Esophagus (tissue), 2 donors: Measurements from ENCODE around the gene RBM33. TPM values are rescaled to one million over a fixed set of nuclear protein-coding genes. Genes with fewer than 3 reads are reported as not detected.

ENCODE experiments used
- H3K27ac ChIP-seq, 2 donors: one replicate each; pipeline ENCODE4 v1.5.1; 2013; ENCODE audit warnings: low read depth in 2 of 2, mild to moderate bottlenecking in 2 of 2, inconsistent platforms in 1 of 2, low read length in 1 of 2, moderate library complexity in 1 of 2
- H3K27me3 ChIP-seq, 2 donors: one replicate each; pipeline ENCODE4 v1.6.1; 2013; ENCODE audit warnings: low read length in 2 of 2, control low read depth in 1 of 2, mild to moderate bottlenecking in 1 of 2; ENCODE audit not compliant: insufficient read depth in 2 of 2, control insufficient read depth in 1 of 2
- H3K36me3 ChIP-seq, 2 donors: one replicate each; pipeline ENCODE4 v1.6.1; 2013; ENCODE audit warnings: low read length in 1 of 2; ENCODE audit not compliant: control insufficient read depth in 2 of 2, insufficient read depth in 2 of 2
- H3K4me1 ChIP-seq, 2 donors: one replicate each; pipeline ENCODE4 v1.6.1; 2013; ENCODE audit warnings: low read length in 1 of 2; ENCODE audit not compliant: control insufficient read depth in 2 of 2, insufficient read depth in 2 of 2
- H3K4me3 ChIP-seq, 2 donors: one replicate each; pipeline ENCODE4 v1.5.1; 2013; ENCODE audit warnings: low read length in 2 of 2, mild to moderate bottlenecking in 2 of 2, low read depth in 1 of 2, moderate library complexity in 1 of 2
- H3K9me3 ChIP-seq, 2 donors: one replicate each; pipeline ENCODE4 v1.6.1; 2013; ENCODE audit warnings: mild to moderate bottlenecking in 2 of 2, low read depth in 1 of 2, low read length in 1 of 2, moderate library complexity in 1 of 2; ENCODE audit not compliant: control insufficient read depth in 2 of 2, insufficient read depth in 1 of 2
- WGBS, 2 donors: extraction: QIAGEN DNeasy Blood & Tissue Kit; methylation state at CpG; one replicate each; pipeline ENCODE4 v1.1.7; 2013; 5-methylcytosine and 5-hydroxymethylcytosine counted together
- polyA plus RNA-seq, 2 donors: library from polyadenylated mRNA; stranded (reverse); fragments of 200-250 nt; gene quantifications; one replicate each; pipeline ENCODE4 v1.2.3, GENCODE V29; 2013
- donor health status: healthy with polysubstance abuse.
- donor health status: Bipolar disorder and iron deficiency.

The RBM33 gene
- polyA plus RNA-seq, 2 donors, result 11.6 to 25.6 TPM

- no peaks in the 10 kb centered on the region for H3K27me3 ChIP-seq
- peaks cover 8 to 11% of the 10 kb centered on the region in 2 donors for H3K4me1 ChIP-seq
- H3K36me3 ChIP-seq, result no peaks in the 10 kb centered on the region
- H3K9me3 ChIP-seq, result no peaks in the 10 kb centered on the region
- no peak overlapping the region for H3K4me3 ChIP-seq
- 63 to 68% methylated on average over 8 of the region's 8 CpGs for WGBS, 2 donors
- no peak overlapping the region for H3K27ac ChIP-seq
Measured at GRCh38 chr7:155790666-155791065, 146.2 kb downstream of the RBM33 start.

GRCh38 chr7:155791214-155791737 lies 146.8 kb downstream of the RBM33 start:
- Histone ChIP-seq H3K36me3 (no peaks in the 10 kb centered on the region), H3K4me3 (no peak overlapping the region), H3K9me3 (no peaks in the 10 kb centered on the region), H3K4me1 (peaks cover 8 to 11% of the 10 kb centered on the region in 2 donors), H3K27ac (no peak overlapping the region), H3K27me3 (no peaks in the 10 kb centered on the region)
- WGBS, 2 donors, result 78 to 86% methylated on average over 19 of the region's 19 CpGs

- Histone ChIP-seq H3K36me3 (no peaks in the 10 kb centered on the region), H3K9me3 (no peaks in the 10 kb centered on the region), H3K27me3 (no peaks in the 10 kb centered on the region), H3K4me3 (no peak overlapping the region), H3K4me1 (peaks cover 8 to 14% of the 10 kb centered on the region in 2 donors), H3K27ac (no peak overlapping the region)
- 78 to 81% methylated on average over 6 of the region's 7 CpGs for WGBS, 2 donors
Measured at GRCh38 chr7:155791836-155792235, 147.4 kb downstream of the RBM33 start.

- Histone ChIP-seq H3K36me3 (no peaks in the 10 kb centered on the region), H3K27me3 (no peaks in the 10 kb centered on the region), H3K4me1 (peaks cover 8 to 14% of the 10 kb centered on the region in 2 donors), H3K4me3 (no peak overlapping the region), H3K27ac (no peak overlapping the region), H3K9me3 (no peaks in the 10 kb centered on the region)
- 88 to 89% methylated on average over 14 of the region's 14 CpGs for WGBS, 2 donors
Measured at GRCh38 chr7:155792315-155792960, 148.0 kb downstream of the RBM33 start.

- H3K27me3 ChIP-seq, result no peaks in the 10 kb centered on the region
- 86 to 87% methylated on average over 11 of the region's 11 CpGs for WGBS, 2 donors
Measured at GRCh38 chr7:155792999-155793560, 148.6 kb downstream of the RBM33 start.

GRCh38 chr7:155793720-155794119 lies 149.3 kb downstream of the RBM33 start:
- Histone ChIP-seq H3K9me3 (no peaks in the 10 kb centered on the region), H3K27me3 (no peaks in the 10 kb centered on the region), H3K4me3 (no peak overlapping the region), H3K4me1 (peaks cover 8 to 12% of the 10 kb centered on the region in 2 donors), H3K36me3 (no peaks in the 10 kb centered on the region), H3K27ac (no peak overlapping the region)
- WGBS, 2 donors, result 81 to 84% methylated on average over 4 of the region's 4 CpGs

More at GRCh38 chr7:155792999-155793560, 148.6 kb downstream of the RBM33 start:
- no peak overlapping the region for H3K27ac ChIP-seq
- no peaks in the 10 kb centered on the region for H3K9me3 ChIP-seq
- no peaks in the 10 kb centered on the region for H3K36me3 ChIP-seq
- H3K4me3 ChIP-seq, result no peak overlapping the region
- H3K4me1 ChIP-seq, result peaks cover 8 to 14% of the 10 kb centered on the region in 2 donors

- Histone ChIP-seq H3K27me3 (no peaks in the 10 kb centered on the region), H3K4me3 (no peak overlapping the region), H3K4me1 (peaks cover 4 to 8% of the 10 kb centered on the region in 2 donors), H3K27ac (no peak overlapping the region), H3K9me3 (no peaks in the 10 kb centered on the region), H3K36me3 (no peaks in the 10 kb centered on the region)
- WGBS, 2 donors, result 71 to 74% methylated on average over 9 of the region's 9 CpGs
Measured at GRCh38 chr7:155794196-155794595, 149.7 kb downstream of the RBM33 start.

- Histone ChIP-seq H3K4me3 (no peak overlapping the region), H3K4me1 (peaks cover 4 to 8% of the 10 kb centered on the region in 2 donors), H3K9me3 (no peaks in the 10 kb centered on the region), H3K36me3 (no peaks in the 10 kb centered on the region), H3K27me3 (peaks cover 4 to 5% of the 10 kb centered on the region in 2 donors), H3K27ac (no peak overlapping the region)
- WGBS, 2 donors, result 84 to 85% methylated on average over 7 of the region's 7 CpGs
Measured at GRCh38 chr7:155795401-155795800, 150.9 kb downstream of the RBM33 start.

DNA sequence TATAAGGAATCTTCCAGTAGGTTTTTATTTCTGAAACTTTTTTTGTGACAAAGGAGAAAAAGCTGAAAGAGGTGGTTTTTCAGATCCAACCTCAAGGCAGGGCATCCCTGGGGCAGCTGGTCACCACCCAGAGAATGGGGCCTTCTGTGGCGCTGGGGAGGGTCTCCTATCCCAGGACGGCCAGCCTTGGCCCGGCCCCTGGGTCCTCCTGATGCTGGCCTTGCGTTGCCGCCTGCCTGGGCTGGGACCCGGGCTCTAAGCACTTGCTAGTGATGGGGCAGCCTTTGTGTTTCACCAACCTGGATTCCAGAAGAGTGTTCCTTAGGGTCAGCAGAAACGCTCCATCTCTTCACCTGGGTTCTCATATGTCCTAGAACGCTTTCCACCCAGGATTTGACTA lies 151.5 kb downstream of the RBM33 start:
- 86 to 89% methylated on average over 8 of the region's 8 CpGs for WGBS, 2 donors
- Histone ChIP-seq H3K27me3 (peaks cover 4 to 5% of the 10 kb centered on the region in 2 donors), H3K36me3 (no peaks in the 10 kb centered on the region), H3K4me3 (no peak overlapping the region), H3K4me1 (peaks cover 4 to 8% of the 10 kb centered on the region in 2 donors), H3K9me3 (no peaks in the 10 kb centered on the region), H3K27ac (no peak overlapping the region)
